Gastroesophageal sphincter (tissue), 4 donors: ENCODE measurements around the gene REC8. TPM values are rescaled to one million over a fixed set of nuclear protein-coding genes. Genes with fewer than 3 reads are reported as not detected.

Source experiments
- ATAC-seq: fragments of 150-250 bp; one replicate; pipeline ENCODE4 v1.9.1; 2016; ENCODE audit warnings: mild to moderate bottlenecking, moderate library complexity
- H3K27ac ChIP-seq, 4 donors: fragments of 200-600 bp; sonication (generic) in 3 of 4; 1 replicate in 3 of 4; 2 replicates in 1 of 4; pipeline ENCODE4 v1.5.1; 2016 to 2019
- H3K27me3 ChIP-seq: fragments of 200-600 bp; sonication (generic); one replicate; pipeline ENCODE4 v1.5.1; 2019
- H3K36me3 ChIP-seq, 2 donors: fragments of 200-600 bp; sonication (generic); one replicate each; pipeline ENCODE4 v1.5.1; 2019; ENCODE audit warnings: control low read depth in 1 of 2
- H3K4me1 ChIP-seq, 3 donors: fragments of 200-600 bp; sonication (generic); 1 replicate in 2 of 3; 2 replicates in 1 of 3; pipeline ENCODE4 v1.5.1; 2016 to 2019; ENCODE audit warnings: control low read depth in 2 of 3
- H3K4me3 ChIP-seq, 2 donors: fragments of 200-600 bp; sonication (generic); one replicate each; pipeline ENCODE4 v1.5.1; 2019; ENCODE audit warnings: mild to moderate bottlenecking in 1 of 2, moderate library complexity in 1 of 2
- H3K9me3 ChIP-seq, 3 donors: fragments of 200-600 bp; sonication (generic); one replicate each; pipeline ENCODE4 v1.5.1; 2017 to 2019; ENCODE audit warnings: control low read depth in 2 of 3
- CTCF ChIP-seq, 4 experiments: fragments of 200-600 bp in 2 of 4; fragments of 450-650 bp in 2 of 4; sonication (generic) in 1 of 4; IDR thresholded peaks; one replicate each; pipeline ENCODE4 v1.5.1; 2017 to 2019; ENCODE audit warnings: antibody characterized with exemption in 4 of 4, mild to moderate bottlenecking in 2 of 4, moderate library complexity in 2 of 4
- EP300 ChIP-seq: sonication (generic); formaldehyde crosslinking; IDR thresholded peaks from one replicate; pipeline ENCODE4 v1.6.1; 2017; ENCODE audit warnings: antibody characterized with exemption, mild to moderate bottlenecking
- POLR2A ChIP-seq, 2 donors: fragments of 450-650 bp; IDR thresholded peaks; one replicate each; pipeline ENCODE4 v1.6.1; 2017; ENCODE audit warnings: antibody characterized with exemption in 2 of 2, mild to moderate bottlenecking in 2 of 2, moderate library complexity in 1 of 2
- POLR2AphosphoS5 ChIP-seq: sonication (generic); formaldehyde crosslinking; IDR thresholded peaks from one replicate; pipeline ENCODE4 v1.6.1; 2017; ENCODE audit warnings: antibody characterized with exemption
- WGBS, 2 donors: methylation state at CpG; one replicate each; pipeline ENCODE4 v1.1.5; 2018; ENCODE audit warnings: low coverage in 1 of 2; 5-methylcytosine and 5-hydroxymethylcytosine counted together
- total RNA-seq, 4 donors: library from RNA; depleted of rRNA; stranded (reverse); fragments of >200 nt; gene quantifications; one replicate each; pipeline ENCODE4 v1.1.0, GENCODE V29; 2016

REC8 gene
- total RNA-seq, 4 donors from 2014 or later = 1.6 to 8.2 (median 6.8) TPM

GRCh38 chr14:24182110-24182882, 10.4 kb downstream of the REC8 start:
- no peak overlapping the region for H3K27ac ChIP-seq

DNA sequence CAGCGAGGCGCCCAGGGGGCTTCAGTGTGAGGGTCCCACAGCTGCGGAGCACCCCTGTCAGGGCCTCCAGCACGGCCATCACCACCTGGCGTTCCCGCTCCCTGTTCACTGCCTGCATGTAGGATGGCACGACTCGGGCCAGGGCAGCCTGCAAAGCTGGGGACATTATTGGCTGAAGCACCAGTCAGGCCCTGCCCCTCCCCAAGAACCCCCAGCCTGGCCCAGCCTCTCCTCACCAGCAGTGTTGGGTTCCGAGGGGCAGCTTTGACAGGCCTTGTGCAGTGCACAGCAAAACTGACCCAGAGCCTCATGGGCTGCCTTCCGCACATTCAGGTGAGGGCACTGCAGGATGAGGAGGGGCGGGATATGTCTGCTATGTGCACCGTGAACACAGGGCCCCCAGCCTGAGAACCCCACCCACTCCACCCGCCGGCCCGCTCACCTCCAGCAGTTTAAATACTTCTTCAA, 11.2 kb downstream of the REC8 start:
- Histone ChIP-seq H3K4me1 (peaks cover 0 to 26% (median 10%) of the 10 kb centered on the region in 3 donors), H3K27ac (no peak overlapping the region), H3K27me3 (no peaks in the 10 kb centered on the region), H3K4me3 (no peak overlapping the region), H3K9me3 (no peaks in the 10 kb centered on the region), H3K36me3 (peaks cover 0 to 89% of the 10 kb centered on the region in 2 donors)
- no peak for TF ChIP-seq POLR2AphosphoS5
- no peak for TF ChIP-seq POLR2A (IDR thresholded peaks at IDR 0.05)
- TF ChIP-seq EP300 = no peak
- TF ChIP-seq CTCF (IDR thresholded peaks at IDR 0.05) = no peak
- WGBS, 2 donors = 90% methylated on average over 2 of the region's 15 CpGs; no CpG with 5 or more reads in 1 of the 2 donors
- ATAC-seq = no peak

More at GRCh38 chr14:24182110-24182882, 10.4 kb downstream of the REC8 start:
- Histone ChIP-seq H3K9me3 (no peaks in the 10 kb centered on the region), H3K27me3 (no peaks in the 10 kb centered on the region), H3K36me3 (peaks cover 0 to 96% of the 10 kb centered on the region in 2 donors), H3K4me1 (peaks cover 0 to 18% (median 4%) of the 10 kb centered on the region in 3 donors), H3K4me3 (no peak overlapping the region)
- no peak for TF ChIP-seq EP300
- no peak for TF ChIP-seq POLR2AphosphoS5
- no peak for TF ChIP-seq POLR2A (IDR thresholded peaks at IDR 0.05)
- no peak for TF ChIP-seq CTCF (IDR thresholded peaks at IDR 0.05)
- ATAC-seq = no peak
- WGBS, 2 donors = 81% methylated on average over 5 of the region's 14 CpGs; no CpG with 5 or more reads in 1 of the 2 donors

GRCh38 chr14:24184104-24184970, 12.5 kb downstream of the REC8 start:
- no peak for ATAC-seq
- Histone ChIP-seq H3K27me3 (no peaks in the 10 kb centered on the region), H3K4me1 (peaks cover 0 to 34% (median 13%) of the 10 kb centered on the region in 3 donors), H3K27ac (no peak overlapping the region), H3K4me3 (no peak overlapping the region), H3K36me3 (peaks cover 0 to 76% of the 10 kb centered on the region in 2 donors), H3K9me3 (no peaks in the 10 kb centered on the region)
- TF ChIP-seq POLR2AphosphoS5 (no peak), POLR2A (IDR thresholded peaks at IDR 0.05) (no peak), CTCF (IDR thresholded peaks at IDR 0.05) (no peak), EP300 (no peak)
- 70 to 80% methylated on average over 1 to 8 of the region's 19 CpGs for WGBS, 2 donors

- WGBS, 2 donors = 85 to 86% methylated on average over 2 to 4 of the region's 7 CpGs
- TF ChIP-seq EP300 (no peak), POLR2AphosphoS5 (no peak), CTCF (IDR thresholded peaks at IDR 0.05) (no peak), POLR2A (IDR thresholded peaks at IDR 0.05) (no peak)
- Histone ChIP-seq H3K9me3 (no peaks in the 10 kb centered on the region), H3K4me3 (no peak overlapping the region), H3K27ac (no peak overlapping the region), H3K27me3 (no peaks in the 10 kb centered on the region), H3K4me1 (peaks cover 0 to 27% (median 10%) of the 10 kb centered on the region in 3 donors), H3K36me3 (peaks cover 0 to 70% of the 10 kb centered on the region in 2 donors)
- no peak for ATAC-seq
Measured at GRCh38 chr14:24185026-24185425, 13.1 kb downstream of the REC8 start.
